ENCODE measurements around the gene CNTFR.

DNA sequence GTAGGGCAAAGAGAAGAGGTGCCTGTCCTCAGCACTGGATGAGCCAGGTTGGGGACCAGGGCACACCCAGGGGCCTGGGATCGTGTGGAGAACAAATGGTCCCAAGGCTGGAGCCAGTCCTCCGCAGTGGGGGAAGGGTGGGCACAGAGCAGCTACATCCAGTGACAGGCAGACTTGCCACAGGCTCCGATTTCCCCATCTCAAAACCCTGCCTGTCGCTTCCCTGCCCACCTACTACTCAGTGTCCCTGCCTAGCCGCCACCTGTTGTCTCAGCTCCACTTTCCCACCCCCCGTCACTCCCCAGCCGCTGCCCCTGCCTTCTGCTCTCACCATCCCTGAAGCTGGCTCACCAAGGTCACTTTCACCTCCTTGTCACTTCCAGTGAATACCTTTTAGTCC is 52.8 kb downstream of the CNTFR start:
- TF ChIP-seq EZH2 (IDR thresholded peaks at IDR 0.05; ENCODE audit: low read length): no peak
- TF ChIP-seq CTCF (optimal IDR thresholded peaks at IDR 0.05 in 1 of 3, IDR thresholded peaks at IDR 0.05 in 1 of 3, conservative IDR thresholded peaks at IDR 0.05 in 1 of 3; ENCODE audit: extremely low read depth in 1 of 3, insufficient read depth in 2 of 3, low read length in 3 of 3): no peak
